HepG2 (cell line): ENCODE results near the gene SLC24A4. TPM values are rescaled to one million over a fixed set of nuclear protein-coding genes. Genes with fewer than 3 reads are reported as not detected.

ENCODE experiments used
- ATAC-seq: fragments of 200-7000 bp; cut with Tn5 transposase; 3 replicates; pipeline ENCODE4 v1.9.1; 2020; ENCODE audit warnings: mild to moderate bottlenecking, moderate library complexity
- BruUV-seq: library from RNA; stranded (reverse); fragments of 400-500 nt; replicated peaks from 2 replicates; lab custom pipeline; 2021; lab: Mats Ljungman, UMichigan
- CTCF ChIA-PET: fragments of 300-600 bp; formaldehyde crosslinking; extraction: SDS; loops from one replicate; lab custom pipeline; 2021; ENCODE audit warnings: low total read pairs, inconsistent platforms, low intra/inter-chr PET ratio; lab: Yijun Ruan, JAX
- POLR2A ChIA-PET: fragments of 350-600 bp; sonication (Branson Sonifier 250); formaldehyde crosslinking; loops from one replicate; lab custom pipeline; 2020; ENCODE audit warnings: antibody characterized with exemption, inconsistent platforms; lab: Yijun Ruan, JAX
- DNase-seq: peaks from one replicate; pipeline ENCODE4 v3.0.0-alpha.2; 2015; ENCODE audit warnings: low spot score
- FAIRE-seq: peaks from 3 replicates; lab custom pipeline; 2011; peaks lifted over from hg19 to GRCh38; lab: Jason Lieb, UNC
- H2AFZ ChIP-seq: one replicate; pipeline ENCODE4 v1.6.1; 2011; ENCODE audit warnings: low read length, inconsistent platforms
- H3K27ac ChIP-seq: fragments of 300-600 bp; 3 replicates; pipeline ENCODE4 v1.8.0; 2011; ENCODE audit warnings: mixed run types, mild to moderate bottlenecking, mixed read lengths, low read length, inconsistent platforms; ENCODE audit not compliant: insufficient read depth; ENCODE audit errors: extremely low read length
- H3K27me3 ChIP-seq, 2 experiments: fragments of 200-600 bp in 1 of 2; 2 replicates in 1 of 2; 3 replicates in 1 of 2; pipeline versions ENCODE4 v1.6.0 to v1.8.0; 2011; ENCODE audit warnings: low read length in 2 of 2, mild to moderate bottlenecking in 2 of 2, moderate library complexity in 2 of 2, inconsistent platforms in 1 of 2; ENCODE audit not compliant: insufficient read depth in 2 of 2, control insufficient read depth in 1 of 2
- H3K36me3 ChIP-seq, 2 experiments: fragments of 200-600 bp in 1 of 2; replicated peaks in 1 of 2; 2 replicates in 1 of 2; 3 replicates in 1 of 2; pipeline versions ENCODE4 v1.5.1 to v1.8.0; 2011; ENCODE audit warnings: low read length in 2 of 2, inconsistent platforms in 1 of 2; ENCODE audit not compliant: insufficient read depth in 2 of 2, control insufficient read depth in 1 of 2
- H3K4me1 ChIP-seq: 2 replicates; pipeline ENCODE4 v1.5.1; 2012; ENCODE audit warnings: low read length, inconsistent platforms; ENCODE audit not compliant: insufficient read depth
- H3K4me2 ChIP-seq: 2 replicates; pipeline ENCODE4 v1.6.0; 2011; ENCODE audit warnings: low read depth, low read length, inconsistent platforms
- H3K4me3 ChIP-seq, 3 experiments: fragments of 200-600 bp in 1 of 3; sonication (generic), shearing (Covaris generic) in 1 of 3; replicated peaks in 1 of 3; 2 replicates each; pipeline ENCODE4 v1.5.1; 2011 to 2016; ENCODE audit warnings: low read length in 3 of 3, inconsistent platforms in 2 of 3, low read depth in 2 of 3, mild to moderate bottlenecking in 2 of 3, control low read depth in 1 of 3, mixed read lengths in 1 of 3; ENCODE audit not compliant: insufficient read depth in 1 of 3
- H3K79me2 ChIP-seq: one replicate; pipeline ENCODE4 v1.6.1; 2011; ENCODE audit warnings: low read length, inconsistent platforms; ENCODE audit not compliant: insufficient read depth
- H3K9ac ChIP-seq: 2 replicates; pipeline ENCODE4 v1.6.0; 2011; ENCODE audit warnings: mild to moderate bottlenecking, low read depth, low read length, inconsistent platforms; ENCODE audit not compliant: insufficient read depth
- H3K9me3 ChIP-seq: 2 replicates; pipeline ENCODE4 v1.5.1; 2012; ENCODE audit warnings: mild to moderate bottlenecking, low read length
- H4K20me1 ChIP-seq: 2 replicates; pipeline ENCODE4 v1.6.0; 2011; ENCODE audit warnings: inconsistent platforms, mild to moderate bottlenecking, low read length, moderate library complexity; ENCODE audit not compliant: insufficient read depth
- GABPB1 ChIP-seq: IDR thresholded peaks from 2 replicates; pipeline ENCODE4 v1.6.1; 2016; ENCODE audit warnings: mild to moderate bottlenecking, missing genetic modification reagents, moderate library complexity, missing compliant biosample characterization
- GPBP1L1 ChIP-seq: sonication (generic); formaldehyde crosslinking; IDR thresholded peaks from 2 replicates; pipeline ENCODE4 v1.5.0; 2020; ENCODE audit warnings: mild to moderate bottlenecking, missing genetic modification reagents
- JDP2 ChIP-seq: sonication (generic); formaldehyde crosslinking; IDR thresholded peaks from 2 replicates; pipeline ENCODE4 v1.8.1; 2022; ENCODE audit warnings: missing genetic modification reagents, borderline replicate concordance
- JUNB ChIP-seq: sonication (generic); formaldehyde crosslinking; IDR thresholded peaks from 2 replicates; pipeline ENCODE4 v1.8.0; 2022; ENCODE audit warnings: missing genetic modification reagents, mild to moderate bottlenecking, borderline replicate concordance
- NR1H2 ChIP-seq: sonication (generic); formaldehyde crosslinking; IDR thresholded peaks from 2 replicates; pipeline ENCODE4 v1.8.1; 2022; ENCODE audit warnings: low read depth, missing genetic modification reagents, borderline replicate concordance
- SP4 ChIP-seq: sonication (generic); formaldehyde crosslinking; IDR thresholded peaks from 2 replicates; pipeline ENCODE4 v1.8.1; 2023; ENCODE audit warnings: mild to moderate bottlenecking, missing genetic modification reagents
- TEAD2 ChIP-seq: sonication (generic); formaldehyde crosslinking; IDR thresholded peaks from 2 replicates; pipeline ENCODE4 v1.9.0; 2021; ENCODE audit warnings: missing genetic modification reagents
- ZMYM3 ChIP-seq: sonication (generic); formaldehyde crosslinking; IDR thresholded peaks from 2 replicates; pipeline ENCODE4 v1.5.1; 2020; ENCODE audit warnings: mild to moderate bottlenecking, missing genetic modification reagents
- ZNF615 ChIP-seq: sonication (generic); formaldehyde crosslinking; IDR thresholded peaks from 2 replicates; pipeline ENCODE4 v1.5.0; 2020; ENCODE audit warnings: mild to moderate bottlenecking, missing genetic modification reagents, borderline replicate concordance
- WGBS: methylation state at CpG from one replicate; pipeline ENCODE4 v1.1.6; 2017; ENCODE audit warnings: low lambda C conversion rate; 5-methylcytosine and 5-hydroxymethylcytosine counted together
- in situ Hi-C: cut with HindIII; loops from 2 replicates; pipeline ENCODE4 v1.10.0; 2017; ENCODE audit warnings: low pct_unique_long_range_greater_than_20kb; ENCODE audit not compliant: extremely low pct_ligation_motif_present
- intact Hi-C: fragments of 100-400 bp; cut with micrococcal nuclease; formaldehyde crosslinking; loops from one replicate; pipeline ENCODE4 v1.10.0; 2022; ENCODE audit not compliant: unreplicated experiment
- polyA plus RNA-seq, 8 experiments: library from polyadenylated mRNA; depleted of rRNA in 3 of 8; stranded (reverse) in 7 of 8; unstranded in 1 of 8; fragments of >200 nt; fragmentation: Illumina TruSeq in 4 of 8; extraction: Trizol in 4 of 8; gene quantifications; 2 replicates each; pipeline versions ENCODE4 v1.2.1 to v1.2.3, GENCODE V29; 2011 to 2016; ENCODE audit warnings: low read depth in 4 of 8, missing spikeins in 1 of 8, mixed read lengths in 1 of 8; ENCODE audit not compliant: insufficient read depth in 1 of 8
- total RNA-seq, 5 experiments: library from RNA; depleted of rRNA; stranded (reverse); fragments of >200 nt; fragmentation: Illumina TruSeq; extraction: Trizol; gene quantifications; 2 replicates each; pipeline ENCODE4 v1.2.3, GENCODE V29; 2016; ENCODE audit warnings: low read depth in 1 of 5

Gene SLC24A4
- total and polyA plus RNA-seq, 2 of the 13 experiments (the other 11 are each of a cell fraction or from before 2014, with no cell fraction given): not detected

DNA sequence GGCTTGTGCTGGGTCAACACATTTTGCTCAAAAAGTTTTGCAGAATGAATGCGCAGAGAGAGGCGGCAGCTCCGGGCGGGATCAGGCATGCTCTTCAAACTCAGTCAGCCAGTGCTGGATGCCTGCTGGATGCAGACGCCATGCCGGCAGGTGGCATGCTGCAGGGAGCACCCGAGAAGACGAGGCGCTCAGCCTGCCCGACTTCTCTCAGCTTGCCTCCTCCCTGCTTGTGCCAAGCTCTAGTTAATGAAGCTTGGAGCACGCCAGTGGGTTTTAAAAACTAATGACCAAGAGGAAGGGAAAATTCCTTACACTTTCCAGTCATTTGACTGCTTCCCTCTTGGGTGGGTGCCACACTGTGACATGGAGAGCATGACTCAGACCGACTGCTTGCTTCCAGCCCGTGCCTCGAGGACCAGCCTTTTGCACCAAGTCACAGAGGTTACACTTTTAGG lies 39.8 kb downstream of the SLC24A4 start:
- Histone ChIP-seq H4K20me1 (no peaks in the 10 kb centered on the region), H3K27me3 (peaks cover 12 to 75% of the 10 kb centered on the region in 2 experiments; a peak in 4 of 5 replicates), H3K9me3 (no peaks in the 10 kb centered on the region), H3K4me3 (no peak overlapping the region), H3K9ac (no peak overlapping the region), H3K27ac (no peak overlapping the region), H3K79me2 (no peaks in the 10 kb centered on the region), H3K36me3 (no peaks in the 10 kb centered on the region), H2AFZ (no peak overlapping the region), H3K4me1 (peaks cover 12% of the 10 kb centered on the region), H3K4me2 (no peak overlapping the region)
- CTCF ChIA-PET: no interaction called here
- DNase-seq (no peak), FAIRE-seq (no peak), ATAC-seq (no peak)
- intact Hi-C loops: no loop called here
- WGBS: 48% methylated on average over 9 of the region's 14 CpGs
- no TSS peak for BruUV-seq
- POLR2A ChIA-PET: no interaction called here
- TF ChIP-seq TEAD2 (CRISPR knock-in tag) (no peak), SP4 (CRISPR knock-in tag) (no peak), GPBP1L1 (no peak), JUNB (no peak), NR1H2 (CRISPR knock-in tag) (no peak), GABPB1 (CRISPR knock-in tag) (no peak), JDP2 (CRISPR knock-in tag) (no peak), ZNF615 (no peak), ZMYM3 (CRISPR knock-in tag) (no peak)
- in situ Hi-C loops: no loop called here
